ENCODE data around the gene TMEM184A. TPM values are rescaled to one million over a fixed set of nuclear protein-coding genes. Genes with fewer than 3 reads are reported as not detected.

TMEM184A gene
- total RNA-seq, result under 0.01 TPM

DNA sequence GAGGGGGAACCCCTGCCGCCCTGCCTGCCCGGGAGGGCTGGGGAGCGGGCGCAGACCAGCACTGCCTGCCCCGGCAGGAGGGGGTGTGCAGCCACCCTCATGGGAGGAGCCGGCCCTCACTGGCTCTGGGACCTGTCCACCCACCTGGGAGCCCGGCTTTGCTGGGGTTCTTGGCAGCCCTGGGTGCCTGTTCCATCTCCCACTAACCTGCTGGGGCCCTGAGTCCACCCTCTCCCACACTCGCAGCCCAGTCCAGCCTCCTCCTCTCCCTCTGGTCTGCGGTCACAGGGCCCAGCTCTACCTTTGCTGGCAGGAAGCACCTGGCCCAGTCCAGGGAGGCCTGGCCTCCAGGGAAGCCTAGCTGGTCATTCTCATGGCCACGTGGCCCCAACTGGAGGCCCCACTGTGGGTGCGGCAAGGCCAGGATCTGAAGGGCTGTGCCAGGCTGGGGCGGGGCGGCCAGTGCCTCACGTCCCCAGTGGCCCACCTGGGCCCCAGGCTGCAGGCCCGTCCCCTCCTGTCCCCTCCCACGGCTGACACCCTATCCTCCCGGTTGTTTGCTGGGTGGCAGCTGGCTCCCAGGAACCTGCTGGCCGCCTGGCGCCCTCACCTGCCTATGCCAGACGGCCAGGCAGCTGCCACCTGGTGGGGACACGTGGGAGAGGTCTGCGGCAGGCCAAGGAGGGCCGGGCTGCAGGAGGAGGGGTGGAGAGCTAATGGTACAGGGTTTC lies at the start of gene TMEM184A:
Gene TMEM184A (minus strand): TSS at position 393 of the 731 bp plus-strand sequence. CDS start 721 bp downstream, outside the sequence.

DNA sequence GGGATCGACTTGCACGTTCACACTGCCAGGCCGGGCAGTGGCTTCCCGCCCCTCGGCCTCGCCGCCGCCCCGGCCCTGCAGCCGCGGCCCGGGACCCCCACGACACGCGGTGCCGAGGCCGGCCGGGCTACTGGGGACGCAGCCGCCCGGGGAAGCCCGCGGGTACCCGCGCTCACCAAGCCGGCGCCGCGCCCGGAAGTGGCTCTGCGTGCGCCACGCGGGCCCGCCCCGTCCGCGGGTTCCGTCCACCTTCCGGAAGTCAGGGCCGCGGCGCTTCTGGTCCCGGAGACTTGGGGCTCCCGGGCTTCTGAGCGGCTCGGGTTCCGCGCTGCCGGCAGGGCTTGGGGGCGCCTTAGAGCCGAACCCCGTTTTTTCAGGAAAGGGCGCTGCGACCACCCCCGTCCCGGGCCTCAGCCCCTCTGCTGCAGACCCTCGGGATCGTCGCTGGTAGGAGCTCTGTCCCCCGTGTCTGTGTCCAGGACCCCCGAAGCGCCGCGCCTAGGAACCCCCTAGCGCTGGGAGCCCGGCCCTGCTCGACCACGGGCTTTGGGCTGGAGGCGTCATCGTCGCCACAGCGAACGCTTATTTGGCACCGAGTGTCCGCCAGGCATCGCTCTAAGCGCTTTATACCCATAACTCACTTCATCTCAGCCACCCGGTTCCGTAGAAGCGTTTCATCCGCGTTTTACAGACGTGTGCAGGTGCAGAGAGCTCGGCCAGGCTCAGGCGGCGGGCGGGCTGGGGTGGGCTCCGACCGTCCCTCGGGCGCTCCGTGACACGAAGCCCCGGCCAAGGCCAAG lies 14.0 kb upstream of the TMEM184A start, which contains the start of gene PSMG3:
Gene PSMG3 (minus strand): TSS at position 200 of the 800 bp plus-strand sequence. CDS start 693 bp downstream, outside the sequence.

DNA sequence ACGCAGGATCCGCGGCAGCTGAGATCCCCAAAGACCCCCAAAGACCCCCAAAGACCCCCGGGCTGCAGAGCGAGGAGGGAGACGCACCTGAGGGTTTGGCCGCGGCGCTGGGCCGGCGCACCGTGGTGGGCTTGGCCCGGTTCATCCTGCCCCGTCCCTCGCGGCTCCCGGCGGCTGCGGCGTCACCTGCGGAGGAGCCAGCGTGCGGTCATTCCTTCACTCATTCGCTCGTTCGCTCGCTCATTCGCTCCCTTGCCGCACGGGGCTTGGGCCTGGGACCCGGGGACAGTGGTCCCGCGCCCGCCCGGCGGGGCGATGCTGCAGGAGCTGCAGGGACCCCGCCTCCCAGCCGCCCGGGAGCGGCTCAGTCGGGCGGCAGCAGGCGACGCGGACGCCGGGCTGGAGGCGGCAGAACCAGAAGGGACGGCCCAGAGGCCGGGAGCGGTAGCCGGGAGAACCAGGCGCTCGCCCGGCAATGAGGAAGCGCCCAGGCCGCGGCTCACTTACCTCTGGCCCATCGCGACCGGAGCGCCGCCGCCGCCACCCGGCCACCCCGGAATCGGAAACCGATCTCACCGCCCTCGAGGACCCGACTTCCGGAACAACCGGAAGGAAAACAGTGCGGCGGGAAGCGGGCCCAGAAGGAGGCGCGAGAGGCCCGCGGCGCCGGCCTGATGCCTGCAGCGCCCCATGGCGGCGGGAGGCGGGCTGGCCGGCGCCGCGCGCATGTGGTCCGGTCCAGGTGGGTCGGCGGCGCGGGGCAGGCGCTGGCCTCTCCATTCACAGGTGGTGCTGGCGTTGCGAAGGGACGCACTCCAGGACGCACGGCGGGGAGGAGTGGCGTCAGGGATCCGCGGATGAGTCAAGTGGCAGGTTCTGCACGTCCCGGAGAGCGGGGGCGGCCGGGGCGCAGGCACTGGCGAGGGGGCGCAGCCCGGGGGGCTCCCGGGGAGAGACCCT lies 51.9 kb downstream of the TMEM184A start, which contains the start of gene INTS1:
Gene INTS1 (minus strand): TSS at position 574 of the 960 bp plus-strand sequence. CDS start 429 bp downstream, at position 145.

Other genes starting within 250 kb of the TMEM184A start
- 8.1 TPM for gene MICALL2, start 96.7 kb downstream of the TMEM184A start, total RNA-seq
- gene INTS1, start 51.8 kb downstream of the TMEM184A start, total RNA-seq, result 38.1 TPM
- gene MAFK, start 25.5 kb downstream of the TMEM184A start, total RNA-seq, result 9.5 TPM
- gene PSMG3, start 13.8 kb upstream of the TMEM184A start, total RNA-seq, result 25.1 TPM
- gene ELFN1, start 114.1 kb upstream of the TMEM184A start, total RNA-seq, result 11.3 TPM

All from diencephalon (tissue), 1 donor.